ENCODE results near the gene ELMO2. TPM values are rescaled to one million over a fixed set of nuclear protein-coding genes. Genes with fewer than 3 reads are reported as not detected.

The ELMO2 gene
- total RNA-seq, 1 donor from 2014 or later, result 57.0 TPM

DNA sequence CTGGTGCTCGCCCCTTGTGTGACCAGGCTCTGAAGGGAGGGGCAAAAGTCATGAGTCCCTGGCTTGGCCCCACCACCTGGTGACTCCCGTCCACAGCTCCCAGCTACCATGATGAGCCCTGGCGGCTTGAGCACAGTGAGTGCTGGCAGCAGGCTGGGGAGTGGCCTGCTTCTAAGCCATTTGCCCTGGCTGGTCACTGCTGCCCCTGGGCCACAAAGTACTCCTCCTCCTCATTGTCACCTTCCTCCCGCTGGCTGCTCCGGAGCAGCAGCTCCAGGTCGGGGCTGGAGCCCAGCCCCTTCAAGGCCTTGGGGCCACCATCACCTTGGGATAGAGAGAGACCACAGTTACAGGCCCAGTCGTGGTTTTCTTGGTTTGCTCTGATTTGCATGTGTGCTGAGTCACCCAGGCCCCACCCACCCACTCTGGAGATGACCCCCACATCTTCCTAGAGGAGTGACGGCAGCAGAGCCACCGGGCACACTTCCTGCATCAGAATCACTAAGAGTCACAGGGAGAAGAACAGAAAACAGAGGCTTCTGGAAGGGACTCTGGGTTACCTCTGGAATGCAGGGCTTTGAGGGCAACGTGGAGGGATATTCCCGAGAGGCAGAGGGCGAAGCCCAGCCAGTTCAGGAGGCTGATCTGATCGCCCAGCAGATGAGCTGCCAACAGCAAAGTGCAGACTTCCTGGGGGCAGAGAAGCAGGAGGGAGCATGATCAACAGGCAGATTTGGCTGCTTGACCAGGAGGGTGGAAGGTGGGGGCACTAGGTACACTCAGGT, 56.0 kb downstream of the ELMO2 start:
- Histone ChIP-seq H3K36me3 (peaks cover 28% of the 10 kb centered on the region), H3K9me3 (no peaks in the 10 kb centered on the region), H3K27me3 (no peaks in the 10 kb centered on the region), H3K4me1 (no peaks in the 10 kb centered on the region), H3K4me3 (no peak overlapping the region), H3K27ac (no peak overlapping the region)
- ATAC-seq (no peak), DNase-seq (no peak)
- intact Hi-C loops (cut with DNase I), result no loop called here
- no peak for TF ChIP-seq CTCF (IDR thresholded peaks at IDR 0.05)

DNA sequence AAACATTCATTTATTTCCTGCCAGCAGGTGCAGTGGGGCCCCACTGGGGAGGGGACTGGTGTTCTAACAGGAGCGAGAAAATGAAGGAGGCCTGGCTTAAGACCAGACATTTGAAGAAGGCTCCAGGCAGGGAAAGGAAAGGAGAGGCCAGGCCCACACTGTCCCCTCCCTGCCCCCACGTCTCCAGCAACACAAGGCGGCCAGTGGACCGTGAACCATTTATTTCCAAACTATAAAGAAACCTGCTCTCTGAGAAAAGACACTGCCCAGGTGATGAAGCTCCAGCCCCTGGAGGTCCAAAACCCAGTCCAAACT, 56.7 kb downstream of the ELMO2 start:
- Histone ChIP-seq H3K27me3 (no peaks in the 10 kb centered on the region), H3K36me3 (peaks cover 28% of the 10 kb centered on the region), H3K27ac (no peak overlapping the region), H3K4me3 (no peak overlapping the region), H3K4me1 (no peaks in the 10 kb centered on the region), H3K9me3 (no peaks in the 10 kb centered on the region)
- no peak for DNase-seq
- no peak for ATAC-seq
- intact Hi-C loops (cut with DNase I), result no loop called here
- TF ChIP-seq CTCF (IDR thresholded peaks at IDR 0.05), result no peak

GRCh38 chr20:46349035-46349741, 57.2 kb downstream of the ELMO2 start:
- Histone ChIP-seq H3K27ac (no peak overlapping the region), H3K27me3 (no peaks in the 10 kb centered on the region), H3K9me3 (no peaks in the 10 kb centered on the region), H3K36me3 (peaks cover 28% of the 10 kb centered on the region), H3K4me1 (no peaks in the 10 kb centered on the region), H3K4me3 (no peak overlapping the region)
- TF ChIP-seq CTCF (IDR thresholded peaks at IDR 0.05), result peak; percentile 64
- DNase-seq, result no peak
- ATAC-seq, result peak; percentile 66
- intact Hi-C loops (cut with DNase I), result no loop called here

- ATAC-seq, result no peak
- Histone ChIP-seq H3K36me3 (peaks cover 28% of the 10 kb centered on the region), H3K9me3 (no peaks in the 10 kb centered on the region), H3K4me1 (peaks cover 2% of the 10 kb centered on the region), H3K27me3 (no peaks in the 10 kb centered on the region), H3K4me3 (no peak overlapping the region), H3K27ac (no peak overlapping the region)
- DNase-seq, result no peak
- TF ChIP-seq CTCF (IDR thresholded peaks at IDR 0.05), result no peak
- intact Hi-C loops (cut with DNase I), result no loop called here
Observed at GRCh38 chr20:46347841-46348803, 58.3 kb downstream of the ELMO2 start.

DNA sequence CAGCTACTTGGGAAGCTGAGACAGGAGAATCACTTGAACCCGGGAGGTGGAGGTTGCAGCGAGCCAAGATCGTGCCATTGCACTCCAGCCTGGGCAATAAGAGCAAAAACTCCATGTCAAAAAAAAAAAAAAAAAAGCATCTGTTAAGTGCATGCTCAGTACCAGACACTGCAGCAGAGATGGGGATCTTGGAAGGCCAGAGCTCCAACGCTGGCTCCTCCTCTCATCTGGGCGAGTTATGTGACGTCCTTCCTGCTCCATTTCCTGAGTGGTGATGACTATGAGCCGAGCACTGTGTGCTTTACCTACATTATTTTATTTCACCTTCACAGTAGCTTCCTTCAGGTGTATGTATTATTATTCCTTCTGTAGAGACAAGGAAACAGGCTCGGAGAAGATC, 59.6 kb downstream of the ELMO2 start:
- no peak for ATAC-seq
- Histone ChIP-seq H3K36me3 (peaks cover 25% of the 10 kb centered on the region), H3K4me3 (no peak overlapping the region), H3K27ac (no peak overlapping the region), H3K27me3 (peaks cover 11% of the 10 kb centered on the region), H3K4me1 (peaks cover 5% of the 10 kb centered on the region), H3K9me3 (no peaks in the 10 kb centered on the region)
- intact Hi-C loops (cut with DNase I), result no loop called here
- DNase-seq, result no peak
- no peak for TF ChIP-seq CTCF (IDR thresholded peaks at IDR 0.05)
